Hepatocyte (in vitro differentiated cells): ENCODE measurements around the gene TRHDE.

Experiments used
- CTCF ChIP-seq: fragments of 200-600 bp; sonication (generic); IDR thresholded peaks from 2 replicates; pipeline ENCODE4 v1.5.1; 2016; ENCODE audit warnings: antibody characterized with exemption, mild to moderate bottlenecking; ENCODE audit not compliant: poor library complexity
- EZH2 ChIP-seq: fragments of 200-600 bp; sonication (generic); IDR thresholded peaks from 2 replicates; pipeline ENCODE4 v1.6.1; 2016; ENCODE audit warnings: antibody characterized with exemption, mild to moderate bottlenecking, borderline replicate concordance

- TF ChIP-seq CTCF: no peak
- no peak for TF ChIP-seq EZH2
Measured at GRCh38 chr12:72676556-72676955, 404.4 kb downstream of the TRHDE start.
